ENCODE data around the gene WDHD1.
"Not testable (repeated sequence)": the region's sequence is repeated elsewhere in the genome, so short reads cannot be mapped to it uniquely, and the experiment has no call there.

WDHD1 gene

DNA sequence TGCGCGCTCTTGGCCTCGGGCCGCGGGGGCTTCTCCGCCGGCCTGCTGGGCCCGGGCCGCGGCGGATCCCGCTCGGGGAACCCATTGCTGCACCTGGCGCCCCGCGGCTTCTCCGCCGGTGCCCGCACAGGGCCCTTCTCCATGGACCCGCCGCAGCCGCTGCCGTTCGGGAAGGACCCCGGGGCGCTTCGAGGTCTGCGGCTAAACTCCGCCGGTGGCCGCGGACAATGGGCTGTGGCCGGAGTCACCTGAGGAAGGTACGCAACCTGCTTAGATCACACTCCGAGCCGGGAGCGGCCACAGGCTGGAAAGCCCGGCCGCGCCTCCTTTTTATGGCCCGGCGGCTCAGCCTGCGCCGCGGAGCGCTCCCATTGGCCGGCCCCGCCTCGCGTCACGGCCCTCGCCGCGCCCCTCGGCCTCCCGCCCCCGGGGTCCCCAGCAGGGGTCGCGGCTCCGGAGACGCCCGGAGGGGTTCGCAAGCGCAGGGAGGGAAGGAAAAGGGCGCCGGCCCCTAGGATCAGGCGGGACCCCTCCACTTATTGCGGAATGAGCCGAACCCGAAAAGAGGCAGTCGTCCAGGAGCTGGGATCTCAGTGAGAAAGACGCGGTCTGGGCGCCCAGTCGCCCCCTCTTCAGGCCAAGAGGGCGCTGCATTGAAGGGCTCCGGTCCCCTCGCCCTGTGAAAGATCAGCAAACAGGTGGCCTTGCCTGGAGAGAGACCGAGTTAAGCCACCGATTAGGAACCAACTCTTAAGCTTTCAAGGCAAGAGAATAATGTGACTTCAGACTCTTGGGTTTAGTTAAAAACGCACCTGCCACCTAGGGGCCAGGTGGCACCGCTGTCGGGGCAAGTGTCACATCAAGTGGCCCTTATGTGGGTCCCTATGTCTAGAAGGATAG lies 124.1 kb downstream of the WDHD1 start, which contains the start of gene GCH1:
GCH1 (minus strand) TSS at position 306 of the 900 bp plus-strand sequence; CDS start at position 143, 163 bp downstream.
- DNase-seq: peak; percentile 74

DNA sequence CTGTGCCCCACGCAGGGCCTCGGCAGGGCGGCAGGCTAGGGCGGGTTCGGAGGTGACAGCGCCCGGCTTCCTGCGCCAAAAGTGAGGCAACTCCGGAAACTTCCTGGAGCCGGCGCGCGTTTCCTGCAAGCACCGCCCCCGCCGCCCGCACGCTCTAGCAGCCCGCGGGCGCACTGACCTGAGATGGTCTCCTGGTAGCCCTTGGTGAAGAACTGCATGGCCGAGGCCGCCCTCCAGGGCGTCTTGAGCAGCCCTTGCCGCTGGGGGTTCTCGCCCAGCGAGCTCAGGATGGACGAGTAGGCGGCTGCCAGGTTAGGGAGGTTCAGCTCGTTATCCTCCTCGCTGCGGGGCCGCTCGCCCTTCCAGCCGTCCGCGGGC lies 124.8 kb downstream of the WDHD1 start:
- peak; percentile 82 for DNase-seq

DNA sequence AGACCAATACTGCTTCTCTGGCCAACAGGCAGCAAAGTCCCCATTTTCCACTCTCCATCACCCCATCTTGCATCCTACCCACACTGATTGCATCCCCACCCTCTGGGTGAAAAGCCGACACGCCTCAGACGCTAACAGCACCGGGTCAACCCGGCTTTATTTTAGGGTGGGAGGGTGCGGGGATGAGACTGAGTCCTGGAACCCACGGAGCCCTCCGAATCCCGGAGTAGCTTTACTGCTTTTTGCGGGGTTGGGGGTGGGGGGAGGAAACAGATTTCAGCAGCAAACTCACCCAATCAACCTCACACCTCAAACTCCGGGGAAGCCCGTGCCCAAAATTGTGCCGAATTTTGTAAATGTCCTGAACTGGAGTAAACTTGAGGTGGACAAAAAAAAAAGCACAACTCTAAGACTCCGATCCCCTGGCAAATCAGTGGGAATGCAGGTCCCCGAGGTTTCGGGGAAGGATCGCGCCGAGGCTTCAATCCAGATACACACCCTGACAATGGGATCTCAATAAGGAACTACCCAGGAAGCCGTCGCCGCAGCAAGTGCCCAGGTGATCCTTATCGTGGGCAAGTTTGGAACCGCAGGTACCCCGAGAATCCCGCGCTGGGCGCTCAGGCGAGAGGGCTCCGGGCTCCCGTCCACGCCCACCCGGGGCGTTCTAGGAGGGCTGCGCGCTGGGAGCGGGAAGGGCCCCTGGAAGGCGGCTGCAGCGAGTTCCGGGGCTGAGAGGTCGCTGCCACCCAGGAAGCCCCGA lies 125.3 kb downstream of the WDHD1 start:
- DNase-seq: no peak

DNA sequence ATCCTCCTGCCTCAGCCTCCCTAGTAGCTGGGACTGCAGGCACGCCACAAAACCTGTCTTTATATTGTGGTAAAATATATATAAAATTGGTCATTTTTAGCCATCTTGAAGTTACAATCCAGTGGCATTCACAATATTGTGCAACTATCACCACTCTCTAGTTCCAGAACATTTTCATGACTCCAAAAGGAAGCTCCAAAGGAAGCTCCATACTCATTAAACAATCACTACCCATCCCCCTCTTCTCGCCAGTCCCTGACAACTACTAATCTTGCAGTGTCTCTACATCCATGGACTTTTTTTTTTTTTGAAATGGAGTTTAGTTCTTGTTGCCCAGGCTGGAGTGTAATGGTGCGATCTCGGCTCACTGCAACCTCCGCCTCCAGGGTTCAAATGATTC lies 127.3 kb downstream of the WDHD1 start:
- no peak for DNase-seq

DNA sequence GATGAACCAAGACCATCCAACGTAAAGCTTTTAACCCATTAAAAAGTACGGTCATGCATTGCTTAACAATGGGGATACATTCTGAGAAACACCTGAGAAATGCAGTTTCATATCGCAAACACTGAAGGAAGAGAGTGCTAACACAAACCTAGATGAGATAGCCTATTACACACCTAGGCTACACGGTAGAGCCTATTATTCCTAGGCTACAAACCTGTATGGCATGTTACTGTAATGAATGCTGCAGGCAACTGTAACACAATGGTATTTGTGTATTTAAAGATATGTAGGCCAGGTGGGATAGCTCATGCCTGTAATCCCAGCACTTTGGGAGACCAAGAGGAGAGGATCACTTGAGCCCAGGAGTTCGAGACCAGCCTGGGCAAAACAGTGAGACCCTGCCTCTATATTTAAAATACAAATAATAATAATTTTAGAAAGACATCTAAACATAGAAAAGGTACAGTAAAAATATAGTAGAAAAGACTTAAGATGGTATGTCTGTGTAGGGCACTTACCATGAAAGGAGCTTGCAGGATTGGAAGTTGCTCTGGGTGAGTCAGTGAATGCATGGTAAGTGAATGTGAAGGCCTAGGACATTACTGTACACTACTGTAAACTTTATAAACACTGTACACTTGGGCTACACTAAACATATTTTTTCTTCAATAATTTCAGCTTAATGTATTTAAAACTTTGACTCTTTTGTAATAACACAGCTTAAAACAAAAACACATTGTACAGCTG lies 128.9 kb downstream of the WDHD1 start:
- DNase-seq: not testable (repeated sequence)

DNA sequence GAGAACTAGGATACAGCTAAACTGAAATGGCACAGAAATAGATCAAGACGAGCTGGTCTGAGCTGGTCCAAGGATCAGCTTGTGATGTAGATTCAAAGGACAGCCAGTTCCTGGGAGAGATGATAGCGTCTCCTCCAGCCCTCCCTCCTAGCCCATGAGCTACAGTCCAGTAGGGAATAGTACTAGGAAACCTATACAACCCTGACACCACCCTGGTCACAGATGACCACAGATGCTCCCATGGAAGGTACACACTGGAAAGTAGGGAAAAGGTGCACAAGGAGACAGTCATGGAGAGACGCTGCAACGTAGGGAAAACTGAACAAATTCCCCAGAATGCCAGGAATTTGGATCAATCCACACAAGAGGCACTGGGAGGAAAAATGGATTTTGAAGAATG lies 131.2 kb downstream of the WDHD1 start:
- DNase-seq: no peak

DNA sequence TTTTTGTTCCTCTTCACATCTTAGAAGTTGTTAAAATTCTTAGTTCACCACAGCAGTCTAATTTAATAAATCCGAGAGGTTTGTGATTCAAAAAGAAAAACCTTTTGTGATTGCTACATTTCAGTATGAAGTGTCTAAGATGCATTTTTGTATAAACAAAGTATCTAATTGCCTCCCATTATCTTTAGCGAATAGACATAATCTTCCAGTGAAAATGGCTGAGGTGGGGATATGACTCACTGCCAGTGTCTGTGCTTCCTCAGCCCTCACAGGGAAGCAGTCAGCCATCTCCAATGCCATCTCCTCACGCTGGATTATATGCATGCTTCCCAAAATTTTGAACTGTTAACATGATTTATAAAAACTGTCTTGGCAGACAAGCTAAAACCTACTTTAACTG lies 131.9 kb downstream of the WDHD1 start:
- DNase-seq: no peak

DNA sequence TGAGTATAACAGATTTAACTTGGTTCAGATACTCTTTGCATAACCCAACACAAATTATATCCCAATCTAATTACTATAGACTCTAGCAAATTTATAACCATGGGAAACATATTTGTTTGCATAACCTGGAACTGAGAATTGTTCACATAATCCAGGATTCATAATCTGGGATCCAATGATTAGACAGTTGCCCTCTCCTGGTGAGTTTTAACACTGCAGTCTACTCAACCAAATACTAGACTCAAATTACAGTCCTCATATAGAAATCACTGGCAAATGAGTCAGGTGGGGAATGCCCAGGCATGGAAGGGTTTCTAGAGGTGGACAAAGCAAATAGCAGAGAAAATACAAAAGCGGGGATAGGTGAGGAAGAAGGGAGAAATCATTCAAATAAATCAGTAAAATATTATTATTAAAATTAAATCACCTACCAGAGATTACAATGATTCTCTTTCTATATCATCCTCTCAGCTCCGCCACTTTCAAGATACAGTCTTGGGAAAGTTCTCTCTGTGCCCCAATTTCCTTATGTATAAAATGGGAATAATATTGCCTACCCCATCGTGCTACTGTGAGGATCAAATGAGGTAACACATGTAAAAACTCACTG lies 133.6 kb downstream of the WDHD1 start:
- peak; percentile 17 for DNase-seq

DNA sequence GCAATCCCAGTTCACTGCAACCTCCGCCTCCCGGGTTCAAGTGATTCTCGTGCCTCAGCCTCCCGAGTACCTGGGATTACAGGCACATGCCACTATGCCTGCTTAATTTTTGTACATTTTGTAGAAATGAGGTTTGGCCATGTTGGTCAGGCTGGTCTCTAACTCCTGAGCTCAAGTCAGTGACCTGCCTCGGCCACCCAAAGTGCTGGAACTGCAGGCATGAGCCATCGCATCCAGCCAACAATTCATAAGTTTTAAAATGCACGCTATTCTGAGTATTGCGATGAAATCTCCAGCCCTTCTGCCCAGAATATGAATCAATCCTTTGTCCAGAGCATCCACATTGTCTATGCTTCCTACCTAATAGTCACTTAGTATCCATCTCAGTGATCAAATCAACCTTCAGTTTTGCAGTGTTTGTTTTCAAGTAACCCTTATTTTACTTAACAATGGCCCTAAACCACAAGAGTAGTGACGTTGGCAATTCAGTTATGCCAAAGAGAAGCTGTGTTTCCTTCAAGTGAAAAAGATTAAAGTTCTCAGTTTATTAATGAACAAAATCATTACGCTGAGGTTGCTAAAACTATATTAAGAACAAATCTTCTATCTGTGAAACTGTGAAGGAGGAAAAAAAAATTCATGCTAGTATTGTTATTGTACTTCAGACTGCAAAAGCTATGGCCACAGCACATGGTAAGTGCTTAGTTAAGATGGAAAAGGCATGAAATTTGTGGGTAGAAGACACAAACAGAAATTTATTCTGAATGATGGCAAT lies 135.2 kb downstream of the WDHD1 start:
- no peak for DNase-seq

DNA sequence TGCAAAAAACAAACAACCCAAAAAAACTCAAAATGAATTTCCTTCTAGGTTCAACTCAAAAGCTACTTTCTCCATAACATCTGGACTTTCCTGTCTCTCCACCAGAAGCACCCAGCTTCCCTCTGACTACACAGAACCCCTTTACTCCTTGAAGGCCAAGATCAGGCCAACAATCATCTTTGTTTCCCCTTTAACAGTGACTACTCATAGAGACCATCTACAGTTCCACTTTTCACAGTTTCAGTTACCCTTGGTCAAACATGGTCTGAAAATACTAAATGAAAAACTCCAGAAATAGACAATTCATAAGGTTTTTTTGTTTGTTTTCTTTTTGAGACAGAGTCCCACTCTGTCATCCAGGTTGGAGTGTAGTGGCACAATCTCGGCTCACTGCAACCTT lies 136.1 kb downstream of the WDHD1 start:
- no peak for DNase-seq

DNA sequence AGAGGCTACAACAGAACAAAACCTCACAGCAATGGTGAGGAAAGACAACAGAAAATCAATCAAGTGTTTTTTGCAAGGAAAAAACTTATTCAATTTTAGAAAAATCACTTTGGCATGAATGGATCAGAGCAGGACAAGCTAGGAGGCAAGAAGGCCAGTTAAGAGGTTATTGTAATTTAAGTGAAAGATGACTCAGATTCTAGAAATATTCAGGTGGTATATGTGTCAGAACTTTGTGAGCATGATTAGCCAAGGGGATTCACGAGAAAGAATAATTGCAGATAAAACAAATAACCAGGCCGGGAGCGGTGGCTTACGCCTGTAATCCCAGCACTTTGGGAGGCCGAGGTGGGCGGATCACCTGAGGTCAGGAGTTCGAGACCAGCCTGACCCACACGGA lies 137.0 kb downstream of the WDHD1 start:
- DNase-seq: no peak

Measured in central memory CD4-positive, alpha-beta T cell (primary cell).